SU-DHL-6 (cell line): Measurements from ENCODE around the gene NKAIN4.

Source experiments
- H2AFZ ChIP-seq: fragments of 200-600 bp; sonication (generic); 2 replicates; pipeline ENCODE4 v1.6.1; 2014; ENCODE audit warnings: low read depth, mild to moderate bottlenecking, moderate library complexity, mixed read lengths, antibody characterized with exemption, low read length; ENCODE audit not compliant: severe bottlenecking
- H3F3A ChIP-seq: fragments of 200-600 bp; shearing (Covaris generic); 2 replicates; pipeline ENCODE4 v1.6.0; 2016; ENCODE audit warnings: antibody characterized with exemption, mild to moderate bottlenecking; ENCODE audit not compliant: insufficient read depth
- H3K27ac ChIP-seq: fragments of 200-600 bp; sonication (generic); 2 replicates; pipeline ENCODE4 v1.5.1; 2016; ENCODE audit warnings: low read depth, mild to moderate bottlenecking, low read length, moderate library complexity, mixed read lengths
- H3K27me3 ChIP-seq: fragments of 200-600 bp; sonication (generic), shearing (Covaris generic); 2 replicates; pipeline ENCODE4 v1.6.0; 2014; ENCODE audit warnings: mild to moderate bottlenecking, low read length
- H3K36me3 ChIP-seq: fragments of 200-600 bp; sonication (generic); 2 replicates; pipeline ENCODE4 v1.6.1; 2014; ENCODE audit warnings: mild to moderate bottlenecking, low read length, mixed read lengths
- H3K4me2 ChIP-seq: fragments of 300-600, 200-600 bp; shearing (Covaris generic), sonication (generic); 2 replicates; pipeline ENCODE4 v1.6.0; 2014; ENCODE audit warnings: low read length, low read depth, mild to moderate bottlenecking; ENCODE audit not compliant: poor library complexity, severe bottlenecking
- H3K4me3 ChIP-seq: fragments of 200-600 bp; sonication (generic); 2 replicates; pipeline ENCODE4 v1.5.1; 2014; ENCODE audit warnings: antibody characterized with exemption, low read length, mild to moderate bottlenecking, mixed read lengths; ENCODE audit not compliant: insufficient read depth, poor library complexity, severe bottlenecking
- H3K79me2 ChIP-seq: fragments of 200-600 bp; sonication (generic); 2 replicates; pipeline ENCODE4 v1.6.1; 2014; ENCODE audit warnings: mild to moderate bottlenecking, low read length, moderate library complexity; ENCODE audit not compliant: insufficient read depth
- H3K9ac ChIP-seq: fragments of 200-600 bp; sonication (generic); 2 replicates; pipeline ENCODE4 v1.7.0; 2014; ENCODE audit warnings: mild to moderate bottlenecking, low read length
- H3K9me2 ChIP-seq: fragments of 200-600 bp; sonication (generic); replicated peaks from 2 replicates; pipeline ENCODE4 v1.6.1; 2014; ENCODE audit warnings: low read length; ENCODE audit not compliant: insufficient read depth
- H3K9me3 ChIP-seq: fragments of 200-600 bp; sonication (generic); 2 replicates; pipeline ENCODE4 v1.6.1; 2014; ENCODE audit warnings: low read length, mixed read lengths; ENCODE audit not compliant: insufficient read depth
- H4K20me1 ChIP-seq: fragments of 200-600 bp; sonication (generic); 2 replicates; pipeline ENCODE4 v1.6.1; 2014; ENCODE audit warnings: low read depth, mild to moderate bottlenecking, antibody characterized with exemption, low read length, moderate library complexity, mixed read lengths
- EZH2phosphoT487 ChIP-seq: fragments of 200-600 bp; sonication (generic), shearing (Covaris generic); conservative IDR thresholded peaks from 2 replicates; pipeline ENCODE4 v1.6.1; 2018; ENCODE audit warnings: mild to moderate bottlenecking, antibody characterized with exemption, low read length, moderate library complexity, mixed read lengths
- TF ChIP-seq, protein P1 (sequence below): fragments of 200-600 bp; sonication (generic); IDR thresholded peaks from one replicate; pipeline ENCODE4 v1.5.1; 2017; ENCODE audit warnings: antibody characterized with exemption, mild to moderate bottlenecking, low read length, moderate library complexity; ENCODE audit not compliant: insufficient read depth, poor library complexity, severe bottlenecking

The NKAIN4 gene

DNA sequence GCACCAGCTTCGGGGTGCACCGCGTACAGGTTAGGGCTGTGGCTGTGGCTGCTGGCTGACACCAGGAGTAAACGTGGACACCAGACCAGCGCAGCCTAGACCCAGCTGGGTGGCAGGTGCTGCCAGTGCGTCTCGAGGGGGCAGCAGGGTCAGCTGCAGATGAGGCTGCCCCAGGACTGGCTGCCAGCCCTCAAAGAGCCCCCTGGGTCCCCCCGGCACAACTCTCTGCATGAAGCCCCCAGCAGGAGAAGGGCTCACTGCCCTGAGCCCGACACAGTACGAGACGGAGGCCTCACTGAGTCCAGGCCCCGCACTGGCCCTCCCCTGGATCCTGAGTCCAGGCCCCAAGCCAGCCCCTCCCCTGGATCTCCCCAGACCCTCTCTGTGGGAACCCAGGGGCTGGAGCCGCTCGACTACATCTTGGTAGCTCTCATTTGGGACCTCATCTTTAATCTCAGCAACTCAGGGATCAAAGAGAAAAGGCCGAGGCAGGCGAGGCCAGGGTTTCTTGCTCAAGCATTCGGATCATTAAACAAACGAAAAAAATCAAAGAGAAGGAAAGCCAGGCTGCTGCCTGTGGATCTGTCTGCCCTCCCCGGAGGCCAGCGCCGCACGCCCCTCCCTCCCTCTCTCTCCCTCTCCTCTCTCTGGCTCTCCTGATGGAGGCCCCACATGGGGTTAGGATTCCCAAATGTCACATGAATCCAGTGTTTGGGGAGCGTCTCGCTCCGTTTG, 7.0 kb upstream of the NKAIN4 start:
- H3K4me3 ChIP-seq: no peak overlapping the region
- TF ChIP-seq, protein P1, sequence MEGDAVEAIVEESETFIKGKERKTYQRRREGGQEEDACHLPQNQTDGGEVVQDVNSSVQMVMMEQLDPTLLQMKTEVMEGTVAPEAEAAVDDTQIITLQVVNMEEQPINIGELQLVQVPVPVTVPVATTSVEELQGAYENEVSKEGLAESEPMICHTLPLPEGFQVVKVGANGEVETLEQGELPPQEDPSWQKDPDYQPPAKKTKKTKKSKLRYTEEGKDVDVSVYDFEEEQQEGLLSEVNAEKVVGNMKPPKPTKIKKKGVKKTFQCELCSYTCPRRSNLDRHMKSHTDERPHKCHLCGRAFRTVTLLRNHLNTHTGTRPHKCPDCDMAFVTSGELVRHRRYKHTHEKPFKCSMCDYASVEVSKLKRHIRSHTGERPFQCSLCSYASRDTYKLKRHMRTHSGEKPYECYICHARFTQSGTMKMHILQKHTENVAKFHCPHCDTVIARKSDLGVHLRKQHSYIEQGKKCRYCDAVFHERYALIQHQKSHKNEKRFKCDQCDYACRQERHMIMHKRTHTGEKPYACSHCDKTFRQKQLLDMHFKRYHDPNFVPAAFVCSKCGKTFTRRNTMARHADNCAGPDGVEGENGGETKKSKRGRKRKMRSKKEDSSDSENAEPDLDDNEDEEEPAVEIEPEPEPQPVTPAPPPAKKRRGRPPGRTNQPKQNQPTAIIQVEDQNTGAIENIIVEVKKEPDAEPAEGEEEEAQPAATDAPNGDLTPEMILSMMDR: no peak
- TF ChIP-seq EZH2phosphoT487: no peak
- no peaks in the 10 kb centered on the region for H3K36me3 ChIP-seq
- H3K27me3 ChIP-seq: no peaks in the 10 kb centered on the region; the same call in 1 of the 2 replicates
- no peaks in the 10 kb centered on the region for H4K20me1 ChIP-seq
- H3K9me3 ChIP-seq: no peaks in the 10 kb centered on the region
- H3K9me2 ChIP-seq: no peaks in the 10 kb centered on the region
- no peak overlapping the region for H3K27ac ChIP-seq
- no peak overlapping the region for H3K9ac ChIP-seq
- H3K4me2 ChIP-seq: no peak overlapping the region
- no peaks in the 10 kb centered on the region for H3F3A ChIP-seq
- no peaks in the 10 kb centered on the region for H3K79me2 ChIP-seq
- H2AFZ ChIP-seq: no peak overlapping the region

DNA sequence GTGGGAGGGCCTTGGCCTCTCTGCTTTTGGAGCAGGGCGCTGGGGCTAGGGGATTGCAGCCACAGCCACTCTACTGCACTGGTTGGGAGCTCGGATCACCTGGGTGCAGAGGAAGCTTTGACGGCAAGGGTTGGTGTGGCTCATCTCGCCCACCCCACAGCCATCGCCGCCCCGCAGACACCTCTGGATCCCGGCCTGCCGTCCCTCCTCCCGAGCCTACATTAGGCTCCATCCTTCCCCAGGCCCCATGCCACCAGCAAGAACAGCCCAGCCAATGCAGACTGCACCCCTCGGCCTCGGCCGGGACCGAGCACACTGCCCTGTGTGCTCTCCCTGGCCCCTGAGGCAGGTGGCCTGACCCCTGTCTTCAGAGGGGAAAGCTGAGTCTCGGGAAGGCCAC, 6.3 kb upstream of the NKAIN4 start:
- H3K4me2 ChIP-seq: no peak overlapping the region
- no peaks in the 10 kb centered on the region for H3K9me3 ChIP-seq
- no peaks in the 10 kb centered on the region for H3K79me2 ChIP-seq
- no peaks in the 10 kb centered on the region; the same call in 1 of the 2 replicates for H3K27me3 ChIP-seq
- no peak overlapping the region for H3K4me3 ChIP-seq
- no peaks in the 10 kb centered on the region for H4K20me1 ChIP-seq
- no peaks in the 10 kb centered on the region for H3K9me2 ChIP-seq
- H2AFZ ChIP-seq: no peak overlapping the region
- H3K36me3 ChIP-seq: no peaks in the 10 kb centered on the region
- H3K27ac ChIP-seq: no peak overlapping the region
- TF ChIP-seq EZH2phosphoT487: no peak
- TF ChIP-seq, protein P1: no peak
- H3F3A ChIP-seq: no peaks in the 10 kb centered on the region
- H3K9ac ChIP-seq: no peak overlapping the region

DNA sequence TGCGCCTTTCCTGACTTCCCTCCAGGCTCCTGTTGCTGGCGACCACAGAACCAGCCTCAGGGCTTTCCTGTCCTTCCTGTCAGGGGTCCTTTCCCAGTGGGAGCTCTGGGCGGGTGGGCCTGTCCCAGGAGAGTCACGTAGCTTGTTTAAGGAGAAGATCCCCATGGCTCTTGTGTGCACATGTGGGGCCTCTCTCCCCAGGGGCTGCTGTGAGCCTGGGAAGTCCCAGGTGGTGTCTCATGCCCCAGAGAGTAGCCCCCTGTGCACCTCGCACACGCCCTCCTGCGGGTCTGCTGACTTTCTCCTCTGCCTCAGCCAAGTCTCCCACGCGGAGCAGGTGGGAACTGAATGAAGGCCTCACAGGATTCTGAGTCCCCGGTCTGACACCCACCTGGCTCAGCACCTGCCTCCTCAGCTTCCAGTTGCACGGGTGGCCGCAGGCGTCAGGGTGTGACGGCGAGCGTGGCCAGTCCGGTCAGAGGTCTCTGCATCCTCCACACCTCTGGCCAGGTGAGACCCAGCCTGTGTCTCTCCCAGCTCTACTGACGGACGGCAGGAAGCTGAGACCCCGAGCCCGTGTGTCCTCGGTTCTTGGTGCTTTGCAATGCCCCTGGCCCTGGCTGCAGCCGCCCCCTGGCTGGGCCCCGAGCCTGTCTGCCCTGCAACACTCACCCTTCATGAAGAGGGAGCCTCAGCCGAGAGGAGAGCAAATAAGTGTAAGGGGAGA, 5.6 kb upstream of the NKAIN4 start:
- Histone ChIP-seq H3K9me3 (no peaks in the 10 kb centered on the region), H3K36me3 (no peaks in the 10 kb centered on the region), H3K9ac (no peak overlapping the region), H3K4me3 (no peak overlapping the region), H3F3A (no peaks in the 10 kb centered on the region), H3K79me2 (no peaks in the 10 kb centered on the region), H4K20me1 (no peaks in the 10 kb centered on the region), H3K9me2 (no peaks in the 10 kb centered on the region), H3K27ac (no peak overlapping the region), H3K4me2 (no peak overlapping the region), H3K27me3 (no peaks in the 10 kb centered on the region; the same call in 1 of the 2 replicates), H2AFZ (no peak overlapping the region)
- no peak for TF ChIP-seq EZH2phosphoT487
- TF ChIP-seq, protein P1: no peak
